SK-N-MC (cell line): Measurements from ENCODE around the gene DENND2A.
"Not testable (repeated sequence)": the region's sequence is repeated elsewhere in the genome, so short reads cannot be mapped to it uniquely, and the experiment has no call there.

Source experiments
- DNase-seq: peaks from one replicate; pipeline ENCODE4 v3.0.0-alpha.2; 2011; ENCODE audit warnings: low read depth, low spot score
- H3K27ac ChIP-seq: fragments of 200-600 bp; sonication (generic); 2 replicates; pipeline ENCODE4 v1.5.1; 2016; ENCODE audit warnings: mixed run types
- H3K36me3 ChIP-seq: fragments of 200-600 bp; sonication (generic); 2 replicates; pipeline ENCODE4 v1.6.1; 2017; ENCODE audit warnings: antibody characterized with exemption, low read length, mixed read lengths; ENCODE audit not compliant: insufficient read depth
- H3K4me3 ChIP-seq: fragments of 200-600 bp; sonication (generic); 2 replicates; pipeline ENCODE4 v1.5.1; 2016
- H3K9ac ChIP-seq: fragments of 200-600 bp; sonication (generic); 2 replicates; pipeline ENCODE4 v1.8.0; 2017; ENCODE audit warnings: mixed run types, mixed read lengths; ENCODE audit not compliant: insufficient read length
- H3K9me3 ChIP-seq: fragments of 200-600 bp; sonication (generic); 2 replicates; pipeline ENCODE4 v1.6.1; 2017; ENCODE audit warnings: low read depth, mild to moderate bottlenecking, antibody characterized with exemption, low read length, moderate library complexity, mixed read lengths
- EZH2 ChIP-seq: fragments of 200-600 bp; sonication (generic); IDR thresholded peaks from one replicate; pipeline ENCODE4 v1.6.1; 2017; ENCODE audit warnings: antibody characterized with exemption
- FOXP2 ChIP-seq: optimal IDR thresholded peaks from 2 replicates; pipeline ENCODE3; 2011; ENCODE audit warnings: mild to moderate bottlenecking, moderate library complexity; ENCODE audit not compliant: insufficient read depth; ENCODE audit errors: extremely low read length, control extremely low read depth
- POLR2AphosphoS5 ChIP-seq: IDR thresholded peaks from 2 replicates; pipeline ENCODE4 v1.6.1; 2012; ENCODE audit warnings: mild to moderate bottlenecking, low read depth, low read length, borderline replicate concordance

The DENND2A gene

GRCh38 chr7:140635816-140636215, 4.8 kb downstream of the DENND2A start:
- Histone ChIP-seq H3K4me3 (no peak overlapping the region), H3K9ac (no peak overlapping the region), H3K36me3 (no peaks in the 10 kb centered on the region), H3K9me3 (no peaks in the 10 kb centered on the region), H3K27ac (no peak overlapping the region)
- no peak for DNase-seq
- TF ChIP-seq EZH2 (no peak), FOXP2 (no peak), POLR2AphosphoS5 (no peak)

GRCh38 chr7:140635345-140635744, 5.3 kb downstream of the DENND2A start:
- TF ChIP-seq POLR2AphosphoS5 (no peak), EZH2 (no peak)
- no peak overlapping the region for H3K4me3 ChIP-seq
- H3K36me3 ChIP-seq, result no peaks in the 10 kb centered on the region
- H3K27ac ChIP-seq, result no peak overlapping the region
- DNase-seq, result no peak
- no peaks in the 10 kb centered on the region for H3K9me3 ChIP-seq
- no peak overlapping the region for H3K9ac ChIP-seq

GRCh38 chr7:140631602-140632001, 9.0 kb downstream of the DENND2A start:
- TF ChIP-seq EZH2 (no peak), POLR2AphosphoS5 (no peak), FOXP2 (no peak)
- Histone ChIP-seq H3K36me3 (no peaks in the 10 kb centered on the region), H3K27ac (no peak overlapping the region), H3K9me3 (no peaks in the 10 kb centered on the region), H3K9ac (no peak overlapping the region), H3K4me3 (no peak overlapping the region)
- no peak for DNase-seq

- no peak for TF ChIP-seq POLR2AphosphoS5
- no peak for TF ChIP-seq FOXP2
- no peak for TF ChIP-seq EZH2
- H3K36me3 ChIP-seq, result no peaks in the 10 kb centered on the region
- no peak overlapping the region for H3K4me3 ChIP-seq
- DNase-seq, result no peak
- H3K9ac ChIP-seq, result no peak overlapping the region
- H3K9me3 ChIP-seq, result no peaks in the 10 kb centered on the region
- H3K27ac ChIP-seq, result no peak overlapping the region
Observed at GRCh38 chr7:140631021-140631420, 9.6 kb downstream of the DENND2A start.

GRCh38 chr7:140625908-140626868, 14.4 kb downstream of the DENND2A start:
- TF ChIP-seq EZH2 (no peak), FOXP2 (no peak), POLR2AphosphoS5 (no peak)
- DNase-seq, result peak; percentile 5
- Histone ChIP-seq H3K27ac (peak overlapping the region; percentile 48; the same call in 1 of the 2 replicates), H3K36me3 (no peaks in the 10 kb centered on the region), H3K9me3 (no peaks in the 10 kb centered on the region), H3K9ac (no peak overlapping the region), H3K4me3 (0 out of 2 replicates have a peak overlapping the region, but pooled peaks have one; percentile 7)

GRCh38 chr7:140625192-140625558, 15.4 kb downstream of the DENND2A start:
- not testable (repeated sequence) for H3K36me3 ChIP-seq

GRCh38 chr7:140624392-140625191, 16.0 kb downstream of the DENND2A start:
- Histone ChIP-seq H3K4me3 (no peak overlapping the region), H3K9ac (no peak overlapping the region), H3K27ac (no peak overlapping the region), H3K36me3 (no peaks in the 10 kb centered on the region), H3K9me3 (no peaks in the 10 kb centered on the region)
- DNase-seq, result no peak
- TF ChIP-seq FOXP2 (no peak), POLR2AphosphoS5 (no peak), EZH2 (no peak)

More at GRCh38 chr7:140625192-140625558, 15.4 kb downstream of the DENND2A start:
- not testable (repeated sequence) for H3K9ac ChIP-seq, H3K4me3 ChIP-seq, DNase-seq, H3K27ac ChIP-seq, H3K9me3 ChIP-seq

- Histone ChIP-seq H3K27ac (no peak overlapping the region), H3K9ac (no peak overlapping the region), H3K9me3 (no peaks in the 10 kb centered on the region), H3K36me3 (no peaks in the 10 kb centered on the region), H3K4me3 (no peak overlapping the region)
- no peak for TF ChIP-seq POLR2AphosphoS5
- TF ChIP-seq EZH2, result no peak
- TF ChIP-seq FOXP2, result no peak
- DNase-seq, result no peak
Observed at GRCh38 chr7:140623980-140624379, 16.6 kb downstream of the DENND2A start.
